ENCODE data around the gene RASGRF2.

GRCh38 chr5:81167544-81167943 lies 207.4 kb downstream of the RASGRF2 start:
- TF ChIP-seq CTCF (IDR thresholded peaks at IDR 0.05; ENCODE audit: low read depth, low read length, poor library complexity, severe bottlenecking) (no peak), EZH2phosphoT487 (IDR thresholded peaks at IDR 0.05; ENCODE audit: borderline replicate concordance, low read length) (no peak)
